Effector memory CD8-positive, alpha-beta T cell (primary cell): ENCODE measurements around the gene SLC17A8.

Experiments used
- ATAC-seq: fragments of 150-1000 bp; cut with Tn5 transposase; replicated peaks from 2 replicates; pipeline ENCODE4 v1.10.0; 2021; ENCODE audit warnings: mild to moderate bottlenecking, moderate library complexity
- DNase-seq, 3 experiments: peaks; one replicate each; pipeline ENCODE4 v3.0.0; 2021
- H3K27ac Mint-ChIP-seq, 2 donors: one replicate each; pipeline ENCODE4 v1.8.0; 2022; ENCODE audit warnings: mild to moderate bottlenecking in 2 of 2, mixed read lengths in 2 of 2, moderate library complexity in 2 of 2
- H3K27me3 Mint-ChIP-seq, 2 donors: one replicate each; pipeline ENCODE4 v1.8.0; 2022; ENCODE audit warnings: mixed read lengths in 2 of 2
- H3K36me3 Mint-ChIP-seq: one replicate; pipeline ENCODE4 v1.8.0; 2022; ENCODE audit warnings: mild to moderate bottlenecking, moderate library complexity, mixed read lengths; ENCODE audit not compliant: insufficient read depth
- H3K4me1 Mint-ChIP-seq, 2 donors: one replicate each; pipeline ENCODE4 v1.8.0; 2022; ENCODE audit warnings: low read depth in 2 of 2, mixed read lengths in 2 of 2
- H3K4me3 Mint-ChIP-seq, 2 donors: one replicate each; pipeline ENCODE4 v1.8.0; 2022; ENCODE audit warnings: mild to moderate bottlenecking in 2 of 2, mixed read lengths in 2 of 2, moderate library complexity in 2 of 2
- H3K9me3 Mint-ChIP-seq, 2 donors: one replicate each; pipeline ENCODE4 v1.8.0; 2022; ENCODE audit warnings: mixed read lengths in 2 of 2

The SLC17A8 gene

GRCh38 chr12:100381379-100381778 lies 24.5 kb downstream of the SLC17A8 start:
- ATAC-seq (no peak), DNase-seq (no peak)
- no peaks in the 10 kb centered on the region for H3K36me3 Mint-ChIP-seq
- H3K4me3 Mint-ChIP-seq, result no peak overlapping the region
- no peaks in the 10 kb centered on the region for H3K4me1 Mint-ChIP-seq
- no peaks in the 10 kb centered on the region for H3K9me3 Mint-ChIP-seq
- H3K27me3 Mint-ChIP-seq, result no peaks in the 10 kb centered on the region
- no peak overlapping the region for H3K27ac Mint-ChIP-seq

- Mint-ChIP-seq H3K27me3 (peaks cover 0 to 2% of the 10 kb centered on the region in 2 donors), H3K27ac (no peak overlapping the region), H3K4me1 (no peaks in the 10 kb centered on the region), H3K36me3 (no peaks in the 10 kb centered on the region), H3K4me3 (no peak overlapping the region), H3K9me3 (no peaks in the 10 kb centered on the region)
- DNase-seq (no peak), ATAC-seq (no peak)
These were observed 25.5 kb downstream of the SLC17A8 start for GRCh38 chr12:100382338-100382737.

- ATAC-seq (no peak), DNase-seq (no peak)
- peaks cover 6 to 14% of the 10 kb centered on the region in 2 donors for H3K27me3 Mint-ChIP-seq
- no peak overlapping the region for H3K4me3 Mint-ChIP-seq
- no peaks in the 10 kb centered on the region for H3K4me1 Mint-ChIP-seq
- H3K9me3 Mint-ChIP-seq, result no peaks in the 10 kb centered on the region
- H3K27ac Mint-ChIP-seq, result no peak overlapping the region
- no peaks in the 10 kb centered on the region for H3K36me3 Mint-ChIP-seq
These were observed 27.0 kb downstream of the SLC17A8 start for GRCh38 chr12:100383586-100384558.

DNA sequence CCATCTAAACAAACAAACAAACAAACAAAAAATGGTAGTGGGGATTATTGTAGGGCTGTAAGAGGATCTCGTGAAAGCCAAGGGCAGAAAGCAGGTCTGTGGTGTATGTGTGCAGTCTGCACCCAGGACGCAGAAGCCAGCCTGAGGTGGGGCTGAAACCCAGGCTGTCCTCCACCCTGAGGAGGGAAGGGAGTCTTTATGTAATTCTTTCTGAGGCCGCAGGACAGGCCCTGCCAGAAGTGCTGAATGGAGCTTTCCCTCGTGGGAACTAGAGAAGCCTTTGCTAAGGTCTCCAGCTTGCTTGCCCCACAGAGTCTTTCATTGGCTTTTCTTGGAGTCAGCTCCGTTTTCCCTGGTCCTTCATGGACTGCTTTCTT lies 27.7 kb downstream of the SLC17A8 start:
- no peaks in the 10 kb centered on the region for H3K4me1 Mint-ChIP-seq

GRCh38 chr12:100388382-100388781 lies 31.5 kb downstream of the SLC17A8 start:
- Mint-ChIP-seq H3K4me3 (no peak overlapping the region), H3K27me3 (peaks cover 17 to 26% of the 10 kb centered on the region in 2 donors), H3K4me1 (no peaks in the 10 kb centered on the region), H3K36me3 (no peaks in the 10 kb centered on the region), H3K9me3 (no peaks in the 10 kb centered on the region), H3K27ac (no peak overlapping the region)
- no peak for DNase-seq
- ATAC-seq, result no peak

More for the DNA sequence above, 27.7 kb downstream of the SLC17A8 start:
- ATAC-seq, result no peak
- Mint-ChIP-seq H3K27me3 (peaks cover 6 to 14% of the 10 kb centered on the region in 2 donors), H3K27ac (no peak overlapping the region), H3K36me3 (no peaks in the 10 kb centered on the region), H3K4me3 (no peak overlapping the region), H3K9me3 (no peaks in the 10 kb centered on the region)
- DNase-seq, result no peak

- ATAC-seq (no peak), DNase-seq (no peak)
- H3K27me3 Mint-ChIP-seq, result peaks cover 25 to 28% of the 10 kb centered on the region in 2 donors
- H3K36me3 Mint-ChIP-seq, result no peaks in the 10 kb centered on the region
- no peak overlapping the region for H3K4me3 Mint-ChIP-seq
- H3K9me3 Mint-ChIP-seq, result no peaks in the 10 kb centered on the region
- no peaks in the 10 kb centered on the region for H3K4me1 Mint-ChIP-seq
- no peak overlapping the region for H3K27ac Mint-ChIP-seq
These were observed 35.0 kb downstream of the SLC17A8 start for GRCh38 chr12:100391856-100392255.

DNA sequence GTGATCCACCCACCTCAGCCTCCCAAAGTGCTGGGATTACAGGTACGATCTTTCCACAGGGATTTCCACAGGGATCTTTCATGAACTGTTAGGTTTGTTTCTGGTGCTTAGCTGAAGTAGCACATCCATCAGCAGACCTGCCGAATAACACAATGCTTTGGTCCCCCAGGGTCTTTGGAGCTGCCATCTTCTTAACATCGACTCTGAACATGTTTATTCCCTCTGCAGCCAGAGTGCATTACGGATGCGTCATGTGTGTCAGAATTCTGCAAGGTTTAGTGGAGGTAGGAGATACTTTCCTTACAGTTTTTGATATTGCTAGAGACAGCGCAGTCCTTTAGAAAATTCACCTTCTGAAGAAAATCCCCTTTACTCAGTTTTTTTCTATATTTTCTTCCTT lies 36.3 kb downstream of the SLC17A8 start:
- H3K9me3 Mint-ChIP-seq, result no peaks in the 10 kb centered on the region
- no peak for ATAC-seq
- H3K36me3 Mint-ChIP-seq, result no peaks in the 10 kb centered on the region
- no peak overlapping the region for H3K4me3 Mint-ChIP-seq
- H3K27me3 Mint-ChIP-seq, result peaks cover 14 to 27% of the 10 kb centered on the region in 2 donors
- no peak overlapping the region for H3K27ac Mint-ChIP-seq
- no peak for DNase-seq
- no peaks in the 10 kb centered on the region for H3K4me1 Mint-ChIP-seq

DNA sequence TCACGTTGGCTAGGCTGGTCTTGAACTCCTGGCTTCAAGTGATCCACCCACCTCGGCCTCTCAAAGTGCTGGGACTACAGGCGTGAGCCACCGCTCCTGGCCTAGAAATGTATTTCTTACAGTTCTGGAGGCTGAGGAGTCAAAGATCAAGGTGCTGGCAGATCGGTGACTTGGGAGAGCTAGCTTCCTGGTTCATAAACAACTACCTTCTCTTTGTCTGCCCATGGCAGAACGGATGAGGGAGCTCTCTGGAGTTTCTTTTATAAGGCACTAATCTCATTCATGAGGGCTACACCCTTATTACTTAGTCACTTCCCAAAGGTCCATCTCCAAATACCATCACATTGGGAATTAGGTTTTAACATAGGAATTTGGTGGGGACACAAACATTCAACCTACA lies 38.9 kb downstream of the SLC17A8 start:
- no peaks in the 10 kb centered on the region for H3K4me1 Mint-ChIP-seq
- H3K27ac Mint-ChIP-seq, result no peak overlapping the region
- H3K36me3 Mint-ChIP-seq, result no peaks in the 10 kb centered on the region
- ATAC-seq (no peak), DNase-seq (no peak)
- no peak overlapping the region for H3K4me3 Mint-ChIP-seq
- peaks cover 11 to 22% of the 10 kb centered on the region in 2 donors for H3K27me3 Mint-ChIP-seq
- H3K9me3 Mint-ChIP-seq, result no peaks in the 10 kb centered on the region

- ATAC-seq (no peak), DNase-seq (no peak)
- Mint-ChIP-seq H3K27me3 (peaks cover 13 to 14% of the 10 kb centered on the region in 2 donors), H3K4me1 (no peaks in the 10 kb centered on the region), H3K9me3 (no peaks in the 10 kb centered on the region), H3K36me3 (no peaks in the 10 kb centered on the region), H3K27ac (no peak overlapping the region), H3K4me3 (no peak overlapping the region)
These were observed 41.4 kb downstream of the SLC17A8 start for GRCh38 chr12:100398307-100398706.

DNA sequence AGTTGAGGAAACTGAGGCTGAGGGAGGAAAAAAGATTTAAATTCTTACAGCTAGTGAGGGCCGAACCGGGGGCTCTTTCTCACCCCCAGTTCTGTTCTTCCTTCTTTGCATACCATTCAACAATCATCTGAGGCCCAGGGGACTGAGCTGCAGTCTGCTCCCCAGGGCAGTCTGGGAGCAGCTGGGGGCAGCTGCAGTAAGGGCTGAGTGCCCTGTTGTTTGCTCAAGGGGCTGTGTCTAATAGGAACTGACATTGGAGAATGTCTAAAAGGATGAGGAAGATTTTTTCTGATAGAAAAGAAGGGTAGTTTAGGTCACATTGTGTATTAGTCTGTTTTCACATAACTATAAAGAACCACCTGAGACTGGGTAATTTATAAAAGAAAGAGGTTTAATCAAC lies 42.2 kb downstream of the SLC17A8 start:
- Mint-ChIP-seq H3K36me3 (no peaks in the 10 kb centered on the region), H3K27me3 (peaks cover 6 to 10% of the 10 kb centered on the region in 2 donors), H3K9me3 (no peaks in the 10 kb centered on the region), H3K27ac (no peak overlapping the region), H3K4me3 (no peak overlapping the region), H3K4me1 (no peaks in the 10 kb centered on the region)
- no peak for DNase-seq
- ATAC-seq, result no peak

DNA sequence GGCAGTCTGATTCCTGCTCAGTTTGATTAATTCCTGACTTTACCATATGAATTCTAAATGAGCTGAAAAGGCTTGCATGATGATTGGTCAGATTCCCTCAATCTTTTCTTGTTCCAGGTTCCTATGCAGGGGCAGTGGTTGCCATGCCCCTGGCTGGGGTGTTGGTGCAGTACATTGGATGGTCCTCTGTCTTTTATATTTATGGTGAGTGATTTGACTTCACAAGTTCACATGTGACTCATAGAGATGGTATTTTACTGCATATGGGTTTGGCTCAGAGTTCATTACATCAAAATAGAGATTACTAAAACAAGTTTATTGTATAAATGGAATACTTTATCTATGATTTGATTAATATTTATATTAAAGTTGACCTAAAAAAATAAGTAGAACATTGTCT lies 44.8 kb downstream of the SLC17A8 start:
- Mint-ChIP-seq H3K4me3 (no peak overlapping the region), H3K9me3 (no peaks in the 10 kb centered on the region), H3K27me3 (peaks cover 6 to 10% of the 10 kb centered on the region in 2 donors), H3K36me3 (no peaks in the 10 kb centered on the region), H3K27ac (no peak overlapping the region), H3K4me1 (no peaks in the 10 kb centered on the region)
- DNase-seq, result no peak
- no peak for ATAC-seq

DNA sequence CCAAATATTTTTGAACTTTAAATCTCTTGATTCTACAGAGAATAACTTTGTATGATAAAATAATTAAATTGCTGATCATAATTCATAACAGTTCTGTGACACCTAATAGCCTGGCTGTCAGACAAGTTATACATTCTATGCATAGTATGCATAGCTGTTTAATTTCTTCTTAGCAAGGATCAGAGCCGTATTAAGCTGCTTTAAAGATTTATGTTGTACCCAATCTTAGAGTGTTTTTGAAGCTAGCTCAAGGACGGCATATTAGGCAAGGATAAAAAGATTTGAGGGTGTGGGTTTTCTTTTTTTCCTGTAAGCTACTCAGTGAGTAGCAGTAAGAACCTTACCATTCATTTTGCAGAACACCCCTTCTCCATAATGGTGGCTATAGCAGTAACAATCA lies 45.9 kb downstream of the SLC17A8 start:
- no peak for ATAC-seq
- H3K36me3 Mint-ChIP-seq, result no peaks in the 10 kb centered on the region
- H3K4me3 Mint-ChIP-seq, result no peak overlapping the region
- no peaks in the 10 kb centered on the region for H3K9me3 Mint-ChIP-seq
- H3K27me3 Mint-ChIP-seq, result peaks cover 6 to 10% of the 10 kb centered on the region in 2 donors
- DNase-seq, result no peak
- no peaks in the 10 kb centered on the region for H3K4me1 Mint-ChIP-seq
- no peak overlapping the region for H3K27ac Mint-ChIP-seq

DNA sequence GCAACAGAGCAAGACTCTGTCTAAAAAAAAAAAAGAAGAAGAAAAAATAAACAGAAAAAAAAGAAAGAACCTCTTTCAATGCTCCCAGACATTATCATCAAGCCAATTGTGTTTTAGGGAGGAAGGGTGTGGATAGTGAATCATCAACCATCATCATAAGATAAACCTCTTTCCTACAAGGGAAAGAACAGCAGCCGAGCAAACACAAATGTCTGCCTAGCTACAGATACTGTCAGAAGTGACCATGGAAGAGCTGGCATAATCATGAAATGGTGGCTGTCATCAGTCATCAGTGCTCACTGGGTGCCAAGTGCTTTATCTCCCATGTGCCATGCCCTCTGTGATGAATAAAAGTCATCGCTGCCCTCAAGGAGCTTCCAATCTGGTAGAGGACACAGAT lies 46.6 kb downstream of the SLC17A8 start:
- Mint-ChIP-seq H3K36me3 (no peaks in the 10 kb centered on the region), H3K9me3 (no peaks in the 10 kb centered on the region), H3K4me3 (no peak overlapping the region), H3K27me3 (peaks cover 6 to 10% of the 10 kb centered on the region in 2 donors), H3K4me1 (no peaks in the 10 kb centered on the region), H3K27ac (no peak overlapping the region)
- no peak for DNase-seq
- no peak for ATAC-seq

DNA sequence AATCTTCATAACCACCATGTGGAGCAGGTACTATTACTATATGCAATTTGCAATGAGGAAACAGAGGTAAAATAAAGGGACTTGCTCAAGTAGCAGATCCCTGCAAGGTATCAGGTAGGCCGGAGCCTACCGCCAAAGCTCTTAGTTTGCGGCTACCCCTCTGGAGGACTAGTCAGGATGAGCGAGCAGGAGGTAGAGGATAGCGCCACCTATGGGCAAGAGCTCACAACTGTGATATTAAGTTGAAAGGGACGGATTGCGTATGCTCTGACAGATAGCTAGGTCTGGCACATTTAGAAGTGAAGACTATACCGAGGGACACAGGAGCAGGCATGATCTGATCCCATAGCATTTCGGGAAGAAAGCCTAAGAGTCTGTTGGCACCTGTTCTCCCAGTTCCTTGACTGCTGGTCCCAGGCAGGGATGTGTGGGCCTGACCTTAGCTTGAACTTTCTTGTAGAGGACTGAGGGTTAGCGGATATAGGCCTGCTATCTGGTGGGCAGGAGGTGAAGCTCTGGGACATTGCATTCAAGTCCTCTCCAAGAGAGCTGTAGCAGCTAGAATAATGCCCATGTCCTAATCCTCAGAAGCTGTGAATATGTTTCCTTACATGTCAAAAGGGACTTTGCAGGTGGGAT lies 48.0 kb downstream of the SLC17A8 start:
- no peak overlapping the region for H3K4me3 Mint-ChIP-seq
- no peak for ATAC-seq
- H3K36me3 Mint-ChIP-seq, result no peaks in the 10 kb centered on the region
- no peak overlapping the region for H3K27ac Mint-ChIP-seq
- no peaks in the 10 kb centered on the region for H3K4me1 Mint-ChIP-seq
- H3K9me3 Mint-ChIP-seq, result no peaks in the 10 kb centered on the region
- no peak for DNase-seq
- H3K27me3 Mint-ChIP-seq, result peaks cover 17 to 20% of the 10 kb centered on the region in 2 donors
